Measurements from ENCODE around the gene CORO2B. TPM values are rescaled to one million over a fixed set of nuclear protein-coding genes. Genes with fewer than 3 reads are reported as not detected.
A peak's percentile ranks its signal among the peaks of the same experiment; 100 is the strongest.

Gene CORO2B
- polyA plus RNA-seq, 3 donors from 2014 or later, result not detected

GRCh38 chr15:68572309-68572708 lies 6.5 kb upstream of the CORO2B start:
- peaks cover 4 to 8% of the 10 kb centered on the region in 2 donors for H3K4me1 Mint-ChIP-seq
- no peak overlapping the region for H3K27ac Mint-ChIP-seq
- H3K9me3 Mint-ChIP-seq, result no peaks in the 10 kb centered on the region
- DNase-seq, result no peak
- peaks cover 5 to 21% (median 13%) of the 10 kb centered on the region in 3 donors for H3K27me3 Mint-ChIP-seq (ENCODE audit: low read depth in 3 of 3)
- H3K4me3 Mint-ChIP-seq, result no peak overlapping the region
- H3K36me3 Mint-ChIP-seq, result no peaks in the 10 kb centered on the region

GRCh38 chr15:68572921-68573320 lies 5.9 kb upstream of the CORO2B start:
- Mint-ChIP-seq H3K4me3 (no peak overlapping the region), H3K27me3 (ENCODE audit: low read depth in 3 of 3) (peaks cover 8 to 25% (median 16%) of the 10 kb centered on the region in 3 donors), H3K36me3 (no peaks in the 10 kb centered on the region), H3K27ac (no peak overlapping the region), H3K9me3 (no peaks in the 10 kb centered on the region), H3K4me1 (peaks cover 9 to 14% of the 10 kb centered on the region in 2 donors)
- DNase-seq, result no peak

GRCh38 chr15:68574046-68574445 lies 4.7 kb upstream of the CORO2B start:
- Mint-ChIP-seq H3K9me3 (peaks cover 0 to 3% (median 0%) of the 10 kb centered on the region in 6 donors), H3K27me3 (ENCODE audit: low read depth in 3 of 3) (peaks cover 10 to 27% (median 19%) of the 10 kb centered on the region in 3 donors), H3K4me3 (no peak overlapping the region), H3K36me3 (no peaks in the 10 kb centered on the region), H3K27ac (no peak overlapping the region), H3K4me1 (peaks cover 13 to 19% of the 10 kb centered on the region in 2 donors)
- DNase-seq, result no peak

DNA sequence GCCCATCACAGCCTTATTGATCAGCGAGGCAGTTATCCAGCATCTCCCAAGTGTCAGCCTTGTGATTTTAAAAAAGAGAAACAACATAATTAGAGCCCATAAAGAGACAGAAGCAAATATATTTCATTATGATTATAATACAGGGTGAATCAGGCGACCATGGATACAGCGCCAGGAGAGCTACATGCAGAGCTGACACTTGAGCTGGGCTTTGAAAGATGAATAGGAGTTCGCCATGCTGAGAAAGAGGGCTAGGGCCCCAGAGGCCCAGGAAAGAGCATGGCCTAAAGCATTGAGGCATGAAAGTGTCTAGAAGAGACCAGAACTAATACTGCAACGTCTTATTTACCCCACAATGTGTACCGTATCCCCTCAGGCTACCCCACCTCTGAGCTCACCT lies 4.2 kb upstream of the CORO2B start:
- Mint-ChIP-seq H3K27ac (no peak overlapping the region), H3K4me1 (peaks cover 13 to 19% of the 10 kb centered on the region in 2 donors), H3K36me3 (no peaks in the 10 kb centered on the region), H3K27me3 (ENCODE audit: low read depth in 3 of 3) (peaks cover 10 to 27% (median 19%) of the 10 kb centered on the region in 3 donors), H3K4me3 (no peak overlapping the region), H3K9me3 (peaks cover 0 to 3% (median 0%) of the 10 kb centered on the region in 6 donors)
- no peak for DNase-seq

- Mint-ChIP-seq H3K4me3 (peak overlapping the region in 4 of 5 donors; percentile 9 to 58 (median 50)), H3K36me3 (no peaks in the 10 kb centered on the region), H3K9me3 (peaks cover 0 to 3% (median 0%) of the 10 kb centered on the region in 6 donors), H3K27ac (no peak overlapping the region), H3K27me3 (ENCODE audit: low read depth in 3 of 3) (peaks cover 11 to 31% (median 22%) of the 10 kb centered on the region in 3 donors), H3K4me1 (peaks cover 16 to 19% of the 10 kb centered on the region in 2 donors)
- DNase-seq, result no peak
Observed at GRCh38 chr15:68576235-68576892, 2.4 kb upstream of the CORO2B start.

DNA sequence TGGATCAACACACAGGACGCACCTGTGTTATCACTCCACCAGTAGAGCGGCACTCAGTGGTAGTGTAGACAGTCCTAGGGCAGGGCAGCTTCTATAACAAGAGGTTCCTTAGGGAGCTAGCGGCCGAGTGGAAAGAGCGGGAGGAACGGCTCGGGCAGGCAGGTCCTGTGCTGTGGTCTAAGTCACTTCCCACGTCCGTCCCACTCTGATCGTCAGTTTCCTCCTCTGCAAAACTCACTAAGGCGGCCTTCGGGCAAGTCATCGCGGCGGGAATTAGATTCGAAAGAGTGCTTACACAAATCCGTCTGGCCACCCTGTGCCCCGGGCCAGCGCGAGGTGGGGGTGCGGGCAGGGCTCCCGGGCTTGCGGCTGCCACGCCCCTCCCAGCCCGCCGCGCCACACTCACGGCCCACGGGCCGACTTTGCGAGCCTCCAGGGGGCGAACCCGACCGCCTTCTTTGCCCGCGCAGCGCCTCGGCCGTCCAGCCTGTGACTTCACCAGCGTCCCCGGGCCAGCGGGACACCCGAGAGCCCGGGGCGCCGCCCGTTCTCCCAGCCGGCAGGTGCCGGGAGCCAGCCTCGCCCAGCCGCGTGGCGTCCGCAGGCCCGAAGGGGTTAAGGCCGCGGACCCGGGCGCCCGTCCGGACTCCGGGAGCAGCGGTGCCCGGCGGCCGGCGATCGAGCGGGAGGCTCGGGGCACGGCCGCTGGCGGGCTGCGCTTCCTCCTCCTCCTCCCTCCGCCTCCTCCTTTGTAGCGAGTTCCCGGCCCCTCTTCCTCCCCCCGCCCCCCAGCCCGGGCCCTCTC lies 416 bp upstream of the CORO2B start:
- H3K4me3 Mint-ChIP-seq, result peak overlapping the region; percentile 76 to 90 (median 84)
- peaks cover 0 to 3% (median 0%) of the 10 kb centered on the region in 6 donors for H3K9me3 Mint-ChIP-seq
- H3K36me3 Mint-ChIP-seq, result no peaks in the 10 kb centered on the region
- DNase-seq, result peak; percentile 11 to 15 (median 12)
- peaks cover 7 to 33% (median 18%) of the 10 kb centered on the region in 3 donors for H3K27me3 Mint-ChIP-seq (ENCODE audit: low read depth in 3 of 3)
- no peak overlapping the region for H3K27ac Mint-ChIP-seq
- H3K4me1 Mint-ChIP-seq, result peaks cover 16 to 19% of the 10 kb centered on the region in 2 donors

- no peak overlapping the region for H3K27ac Mint-ChIP-seq
- H3K9me3 Mint-ChIP-seq, result peaks cover 0 to 3% (median 0%) of the 10 kb centered on the region in 6 donors
- peaks cover 16 to 19% of the 10 kb centered on the region in 2 donors for H3K4me1 Mint-ChIP-seq
- H3K4me3 Mint-ChIP-seq, result peak overlapping the region; percentile 18 to 69 (median 36)
- peaks cover 7 to 26% (median 16%) of the 10 kb centered on the region in 3 donors for H3K27me3 Mint-ChIP-seq (ENCODE audit: low read depth in 3 of 3)
- no peaks in the 10 kb centered on the region for H3K36me3 Mint-ChIP-seq
- DNase-seq, result no peak
Observed at GRCh38 chr15:68580026-68580882, 1.5 kb downstream of the CORO2B start.

GRCh38 chr15:68580883-68581155 lies 2.0 kb downstream of the CORO2B start:
- peaks cover 16 to 19% of the 10 kb centered on the region in 2 donors for H3K4me1 Mint-ChIP-seq
- DNase-seq, result no peak
- H3K27ac Mint-ChIP-seq, result no peak overlapping the region
- H3K27me3 Mint-ChIP-seq (ENCODE audit: low read depth in 3 of 3), result peaks cover 7 to 28% (median 16%) of the 10 kb centered on the region in 3 donors
- H3K4me3 Mint-ChIP-seq, result peak overlapping the region in 3 of 5 donors; percentile 1 to 20 (median 12)
- H3K9me3 Mint-ChIP-seq, result peaks cover 0 to 3% (median 0%) of the 10 kb centered on the region in 6 donors
- H3K36me3 Mint-ChIP-seq, result no peaks in the 10 kb centered on the region

DNA sequence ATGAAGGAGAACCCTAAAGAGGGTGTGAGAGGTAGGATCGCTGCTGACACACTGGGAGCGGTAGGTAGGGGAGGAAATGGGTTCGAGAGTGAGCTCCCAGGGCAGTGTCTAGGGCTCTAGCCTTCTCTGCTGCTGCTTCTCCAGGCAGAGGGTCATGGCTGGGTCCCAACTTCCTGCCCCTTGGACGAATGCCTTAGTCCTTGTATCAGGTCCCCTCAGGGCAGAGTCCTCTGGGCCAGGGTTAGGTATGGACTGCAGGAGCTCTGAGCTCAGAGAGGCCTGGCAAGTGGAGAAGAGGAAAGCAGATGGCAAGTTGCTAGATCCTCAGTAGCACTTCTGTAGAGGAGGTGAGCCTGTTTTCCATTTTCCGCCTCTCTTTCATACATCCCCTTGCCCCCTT lies 2.9 kb downstream of the CORO2B start:
- Mint-ChIP-seq H3K4me3 (no peak overlapping the region), H3K9me3 (peaks cover 0 to 3% (median 0%) of the 10 kb centered on the region in 6 donors), H3K27me3 (ENCODE audit: low read depth in 3 of 3) (peaks cover 7 to 22% (median 16%) of the 10 kb centered on the region in 3 donors), H3K36me3 (no peaks in the 10 kb centered on the region), H3K27ac (no peak overlapping the region), H3K4me1 (peaks cover 15 to 17% of the 10 kb centered on the region in 2 donors)
- no peak for DNase-seq

DNA sequence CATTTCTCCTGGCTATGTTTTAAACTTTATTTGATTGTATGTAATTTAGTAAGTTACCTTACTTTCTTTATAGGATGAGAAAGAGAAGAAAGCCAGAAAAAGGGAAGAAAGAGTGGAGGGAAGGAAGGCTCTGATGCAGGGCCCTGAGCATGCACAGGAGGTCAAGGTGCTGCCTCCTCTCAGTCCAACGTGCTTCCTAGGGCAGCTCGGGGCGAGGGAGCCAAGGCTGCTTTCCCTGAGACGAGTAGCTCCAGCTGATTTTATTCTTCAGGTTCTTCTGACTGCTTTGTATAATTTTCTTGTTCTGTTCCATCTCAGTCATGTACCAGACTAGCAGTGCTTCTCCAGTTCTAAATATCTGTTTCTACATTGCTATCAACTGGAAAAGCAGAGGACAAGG lies 3.4 kb downstream of the CORO2B start:
- H3K4me1 Mint-ChIP-seq, result peaks cover 11 to 13% of the 10 kb centered on the region in 2 donors
- DNase-seq, result no peak
- H3K4me3 Mint-ChIP-seq, result no peak overlapping the region
- H3K9me3 Mint-ChIP-seq, result peaks cover 0 to 3% (median 0%) of the 10 kb centered on the region in 6 donors
- H3K27me3 Mint-ChIP-seq (ENCODE audit: low read depth in 3 of 3), result peaks cover 9 to 19% (median 14%) of the 10 kb centered on the region in 3 donors
- H3K36me3 Mint-ChIP-seq, result no peaks in the 10 kb centered on the region
- H3K27ac Mint-ChIP-seq, result no peak overlapping the region

DNA sequence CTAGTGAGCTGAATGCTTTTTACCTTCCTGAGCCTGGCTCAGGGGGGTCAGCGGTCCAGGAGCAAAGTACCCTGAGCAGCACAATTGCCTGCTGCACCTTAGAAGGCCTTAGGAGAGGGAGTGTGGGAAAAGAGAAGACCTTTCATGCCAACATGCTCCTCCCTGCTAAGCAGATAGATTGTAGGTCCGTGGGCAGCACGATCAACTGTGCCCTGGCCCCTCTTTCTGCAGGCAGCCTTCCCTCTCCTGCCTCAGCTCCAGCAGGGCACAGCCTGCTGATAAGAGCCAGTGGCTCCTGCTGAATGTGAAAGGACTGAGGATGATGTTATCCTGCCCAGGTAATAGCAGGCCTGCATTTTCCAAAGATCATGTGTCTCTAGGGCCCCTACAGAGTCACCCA lies 4.1 kb downstream of the CORO2B start:
- H3K36me3 Mint-ChIP-seq, result no peaks in the 10 kb centered on the region
- H3K27ac Mint-ChIP-seq, result no peak overlapping the region
- no peak for DNase-seq
- H3K4me3 Mint-ChIP-seq, result no peak overlapping the region
- H3K9me3 Mint-ChIP-seq, result peaks cover 0 to 3% (median 0%) of the 10 kb centered on the region in 6 donors
- H3K27me3 Mint-ChIP-seq (ENCODE audit: low read depth in 3 of 3), result peaks cover 7 to 15% (median 11%) of the 10 kb centered on the region in 3 donors
- H3K4me1 Mint-ChIP-seq, result peaks cover 5 to 7% of the 10 kb centered on the region in 2 donors

- Mint-ChIP-seq H3K36me3 (no peaks in the 10 kb centered on the region), H3K27me3 (ENCODE audit: low read depth in 3 of 3) (peaks cover 4 to 11% (median 7%) of the 10 kb centered on the region in 3 donors), H3K4me3 (no peak overlapping the region), H3K9me3 (no peaks in the 10 kb centered on the region), H3K4me1 (peaks cover under 1 to 3% of the 10 kb centered on the region in 2 donors), H3K27ac (no peak overlapping the region)
- no peak for DNase-seq
Observed at GRCh38 chr15:68583321-68583720, 4.5 kb downstream of the CORO2B start.

DNA sequence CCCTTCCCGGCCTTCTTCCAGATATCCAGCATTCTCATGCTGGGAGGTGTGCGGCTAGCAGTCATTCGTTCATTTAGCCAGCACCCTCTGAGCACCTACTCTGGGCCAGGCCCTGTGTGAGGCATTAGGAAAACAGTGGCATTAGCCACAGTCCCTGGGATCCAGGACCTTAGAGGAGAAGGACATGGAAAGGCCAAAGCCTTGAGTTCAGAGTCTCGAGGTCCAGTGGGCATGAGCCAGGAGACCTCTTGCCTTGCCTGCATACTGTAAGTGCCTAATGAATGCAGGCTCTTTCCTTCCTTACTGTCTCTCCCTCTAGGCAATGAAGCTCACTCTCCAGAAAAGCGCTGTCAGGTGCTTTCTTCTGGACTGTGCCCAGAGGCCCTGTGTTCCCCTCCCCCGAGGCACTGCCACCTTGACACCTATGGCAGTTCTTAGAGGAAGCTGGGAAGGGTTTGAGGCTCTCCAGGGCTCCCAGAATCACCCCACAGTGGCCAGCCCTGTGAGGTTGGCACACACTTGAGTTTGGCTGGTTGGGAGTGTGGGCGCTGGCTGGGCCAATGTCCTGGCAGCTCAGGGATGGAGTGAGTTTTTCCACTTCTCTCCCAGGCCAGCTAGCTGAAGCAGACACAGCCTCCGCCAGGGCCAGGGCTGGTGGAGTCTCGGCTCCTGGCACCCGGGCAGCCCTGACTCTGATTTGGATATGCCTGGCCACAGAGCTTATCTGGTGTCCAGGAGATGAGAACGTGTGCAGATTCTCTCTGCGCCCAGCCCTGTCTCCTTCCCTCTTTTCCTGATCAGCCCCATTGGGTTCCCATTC lies 5.4 kb downstream of the CORO2B start:
- Mint-ChIP-seq H3K4me3 (no peak overlapping the region), H3K4me1 (peaks cover 0 to 3% of the 10 kb centered on the region in 2 donors), H3K27me3 (ENCODE audit: low read depth in 3 of 3) (peaks cover 4 to 11% (median 7%) of the 10 kb centered on the region in 3 donors), H3K9me3 (no peaks in the 10 kb centered on the region), H3K36me3 (no peaks in the 10 kb centered on the region), H3K27ac (no peak overlapping the region)
- no peak for DNase-seq

All from immature natural killer cell (primary cell).